Embryonic facial prominence (tissue), 1 donor: Measurements from ENCODE around the gene UQCRC2.
"Not testable (repeated sequence)": the region's sequence is repeated elsewhere in the genome, so short reads cannot be mapped to it uniquely, and the experiment has no call there.

Source experiments
- DNase-seq: peaks from one replicate; pipeline ENCODE4 v3.0.0-alpha.2; 2016; ENCODE audit errors: extremely low spot score

The UQCRC2 gene

DNA sequence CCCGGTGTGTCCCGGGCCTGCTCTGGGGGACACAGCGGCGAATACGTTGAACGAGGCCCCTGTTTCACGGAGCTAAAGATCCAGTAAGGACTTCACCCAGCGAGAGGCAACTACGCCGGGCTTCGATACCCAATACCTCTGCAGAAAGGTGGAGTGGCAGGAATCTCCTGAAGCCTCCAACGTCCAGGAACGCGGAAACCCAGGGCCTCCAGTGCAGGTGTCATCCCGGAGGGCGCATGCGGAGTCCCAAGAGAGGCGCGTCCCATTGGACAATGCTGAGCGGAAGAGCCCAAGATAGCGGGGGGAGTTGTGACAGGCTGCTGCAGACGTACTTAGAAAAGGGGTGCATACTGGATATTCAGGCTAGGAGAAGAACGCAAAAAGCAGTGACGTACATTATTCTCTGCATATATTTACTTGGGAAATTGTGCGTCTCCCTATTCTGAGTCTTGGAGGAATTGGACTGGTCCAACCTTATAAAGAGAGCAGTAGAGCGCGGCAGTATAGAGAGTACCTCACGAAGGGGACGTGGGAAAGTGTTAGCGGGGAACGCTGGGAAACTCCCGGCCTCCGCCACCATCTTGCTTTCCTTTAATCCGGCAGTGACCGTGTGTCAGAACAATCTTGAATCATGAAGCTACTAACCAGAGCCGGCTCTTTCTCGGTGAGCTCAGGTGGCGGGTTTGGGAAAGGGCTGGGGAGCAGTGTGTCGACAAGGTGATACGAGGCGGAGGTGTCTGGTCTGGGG is at the start of gene UQCRC2:
Gene UQCRC2 (plus strand): TSS at position 569 of the 748 bp plus-strand sequence. CDS start 63 bp downstream, at position 632.
- DNase-seq, result peak; percentile 93

DNA sequence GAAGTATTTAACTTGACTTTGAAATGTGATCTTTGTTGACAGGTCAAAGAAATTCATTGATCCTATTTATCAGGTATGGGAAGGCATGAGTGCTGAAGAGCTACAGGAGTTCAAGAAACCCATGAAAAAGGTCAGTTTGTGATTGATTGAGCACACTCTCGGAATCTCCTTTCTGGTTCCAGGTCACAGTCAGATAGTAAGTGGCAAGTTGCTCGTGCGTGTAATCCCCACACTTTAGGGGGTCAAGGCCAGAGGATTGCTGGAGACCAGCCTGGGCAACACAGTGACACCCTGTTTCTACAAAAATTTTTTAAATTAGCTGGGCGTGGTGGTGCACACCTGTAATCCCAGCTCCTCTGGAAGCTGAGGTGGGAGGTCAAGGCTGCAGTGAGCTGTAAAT is 20.5 kb upstream of the UQCRC2 start:
- not testable (repeated sequence) for DNase-seq

DNA sequence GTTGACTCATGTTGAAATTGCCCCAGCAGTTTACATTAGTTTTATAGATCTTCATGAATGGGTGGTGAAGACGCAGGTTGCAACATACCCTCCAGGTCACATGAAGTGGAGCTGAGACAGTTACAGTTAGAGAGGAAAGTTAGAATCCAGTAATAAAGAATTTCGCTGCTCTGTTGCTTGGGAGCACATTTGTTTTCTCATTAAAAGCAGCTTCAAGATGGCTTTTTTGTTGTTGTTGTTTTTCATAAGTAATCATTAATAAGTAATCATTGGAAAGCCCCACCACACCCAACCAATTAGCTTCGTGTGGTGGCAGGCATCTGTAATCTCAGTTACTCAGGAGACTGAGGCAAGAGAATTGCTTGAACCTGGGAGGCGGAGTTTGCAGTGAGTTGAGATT is 19.8 kb upstream of the UQCRC2 start:
- DNase-seq, result not testable (repeated sequence)

- not testable (repeated sequence) for DNase-seq
These were observed 19.4 kb upstream of the UQCRC2 start for GRCh38 chr16:21933790-21934189.

GRCh38 chr16:21936216-21936615 is 16.9 kb upstream of the UQCRC2 start:
- not testable (repeated sequence) for DNase-seq

DNA sequence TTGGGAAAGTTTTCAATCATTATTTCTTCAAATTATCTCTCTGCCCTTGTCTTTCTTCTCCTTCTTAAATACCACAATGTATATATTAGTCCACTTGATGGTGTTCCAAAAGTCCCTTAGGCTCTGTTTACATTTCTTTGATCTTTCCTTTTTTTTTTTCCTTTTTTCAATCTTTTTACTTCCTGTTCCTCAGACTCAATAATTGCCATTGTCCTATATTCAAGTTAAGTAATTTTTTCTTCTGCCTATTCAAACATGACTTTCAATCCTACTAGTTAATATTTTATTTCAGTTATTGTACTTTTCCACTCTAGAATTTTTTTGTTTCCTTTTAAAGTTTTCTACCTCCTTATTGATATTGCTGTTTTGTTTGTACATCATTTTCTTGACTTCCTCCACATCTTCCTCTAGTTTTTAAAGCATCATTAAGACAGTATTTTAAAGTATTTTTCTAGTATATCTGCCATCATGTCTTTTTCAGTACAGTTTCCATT is 15.8 kb upstream of the UQCRC2 start:
- no peak for DNase-seq

GRCh38 chr16:21940570-21940969 is 12.6 kb upstream of the UQCRC2 start:
- DNase-seq, result no peak

- DNase-seq, result no peak
These were observed 9.6 kb upstream of the UQCRC2 start for GRCh38 chr16:21943571-21943970.

DNA sequence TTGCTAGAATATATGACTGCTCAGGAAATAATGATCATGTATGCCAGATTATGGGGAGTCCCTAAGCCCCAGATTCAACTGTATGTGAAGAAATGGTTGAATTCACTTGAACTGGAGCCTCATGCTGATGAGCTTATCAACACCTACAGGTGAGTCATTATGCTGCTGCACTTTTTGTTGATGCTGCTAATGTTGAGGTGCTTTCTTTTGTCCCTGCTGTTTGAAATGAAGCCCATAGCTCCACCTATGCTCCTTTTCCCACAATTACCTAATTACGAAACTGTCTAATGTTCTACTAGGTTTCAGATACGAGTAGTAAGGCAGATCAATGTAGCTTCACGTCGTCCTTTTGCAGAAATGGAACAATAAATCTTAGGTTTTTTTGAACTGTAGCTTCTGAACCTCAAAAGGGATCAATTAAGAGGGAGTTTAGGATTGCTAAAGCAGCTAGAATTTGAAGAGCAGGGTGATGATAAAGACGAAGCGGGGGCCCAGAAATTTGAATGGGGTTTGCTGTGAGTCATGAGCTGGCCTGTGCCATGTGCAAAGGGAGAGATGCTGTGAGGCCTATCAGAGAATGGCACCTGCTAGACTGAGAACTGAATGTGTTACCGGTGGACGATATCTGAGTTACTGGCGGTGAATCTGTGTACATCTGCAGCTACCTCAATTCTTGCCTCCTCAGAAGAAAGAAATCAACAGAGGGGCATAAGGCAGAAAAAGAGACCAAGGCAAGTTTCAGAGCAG is 6.1 kb upstream of the UQCRC2 start:
- DNase-seq, result no peak

GRCh38 chr16:21949713-21950260 is 3.4 kb upstream of the UQCRC2 start:
- no peak for DNase-seq

- DNase-seq, result no peak
These were observed 2.2 kb upstream of the UQCRC2 start for GRCh38 chr16:21950782-21951521.

DNA sequence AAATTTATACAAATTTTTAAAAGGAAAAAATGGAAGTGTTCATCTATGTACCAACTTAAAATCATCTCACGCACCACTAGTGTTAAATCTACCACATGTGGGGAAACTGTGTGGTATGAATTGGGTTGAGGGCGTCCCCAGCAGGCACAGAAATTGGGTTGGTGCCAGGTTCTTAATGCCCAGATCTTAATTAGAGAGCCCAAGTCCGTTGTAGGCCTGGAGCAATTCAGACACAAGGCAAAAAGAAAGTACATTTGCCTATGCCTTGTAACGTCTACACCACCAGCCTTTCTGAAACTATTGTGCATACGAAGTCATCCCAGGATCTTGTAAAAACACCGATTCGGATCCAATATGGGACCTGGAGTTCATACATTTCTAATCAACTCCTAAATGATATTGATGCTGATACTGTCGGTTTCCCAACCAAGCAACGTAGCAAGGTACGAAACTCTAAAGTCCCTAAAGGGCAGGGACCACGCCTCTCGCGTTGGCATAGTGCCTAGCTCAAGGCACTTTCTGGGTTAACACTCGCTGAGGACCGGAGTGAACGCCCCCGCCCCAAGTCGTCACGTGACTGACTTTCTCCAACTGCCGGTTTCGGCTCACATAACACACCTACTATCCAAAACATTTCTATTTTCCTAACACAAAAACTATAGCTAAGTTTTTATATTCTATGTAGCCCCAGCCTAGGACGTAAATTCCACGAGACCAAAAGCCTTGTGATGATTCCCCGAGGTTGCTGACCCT is 945 bp upstream of the UQCRC2 start:
- DNase-seq, result peak; percentile 39

DNA sequence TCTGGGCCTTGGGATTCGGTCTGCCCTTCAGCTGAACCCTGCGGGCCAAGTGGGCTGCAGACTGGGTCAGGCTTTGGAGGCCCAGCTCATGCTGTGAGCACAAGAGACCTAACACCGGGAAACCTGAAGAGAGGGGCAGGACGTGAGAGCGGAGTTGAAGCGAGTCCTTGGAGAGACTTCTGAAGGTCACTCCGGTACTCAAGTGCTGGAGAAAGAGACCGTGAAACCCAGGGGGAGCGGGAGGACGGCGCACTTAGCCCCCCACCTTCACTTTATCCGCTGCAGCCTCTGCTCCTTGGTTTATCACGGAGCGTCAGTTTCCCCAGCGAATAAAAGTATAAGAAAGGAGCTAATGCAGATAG is 361 bp downstream of the UQCRC2 start:
- no peak for DNase-seq

GRCh38 chr16:21957714-21958346 is 4.7 kb downstream of the UQCRC2 start:
- DNase-seq, result no peak

- DNase-seq, result no peak
These were observed 5.9 kb downstream of the UQCRC2 start for GRCh38 chr16:21959050-21959449.

DNA sequence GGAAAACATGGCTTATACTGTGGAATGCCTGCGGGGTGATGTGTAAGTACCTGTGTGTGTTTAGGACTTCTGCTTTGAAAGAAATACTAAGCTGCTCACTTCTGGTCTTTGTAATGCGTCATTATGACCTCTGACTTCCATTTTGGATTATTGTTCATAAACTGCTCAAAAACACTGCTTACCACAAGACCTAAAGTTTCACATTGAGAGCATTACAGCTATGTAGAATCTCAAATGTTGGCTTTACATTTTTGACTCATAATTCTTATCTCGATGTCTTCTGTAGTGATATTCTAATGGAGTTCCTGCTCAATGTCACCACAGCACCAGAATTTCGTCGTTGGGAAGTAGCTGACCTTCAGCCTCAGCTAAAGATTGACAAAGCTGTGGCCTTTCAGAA is 9.3 kb downstream of the UQCRC2 start:
- DNase-seq, result no peak

DNA sequence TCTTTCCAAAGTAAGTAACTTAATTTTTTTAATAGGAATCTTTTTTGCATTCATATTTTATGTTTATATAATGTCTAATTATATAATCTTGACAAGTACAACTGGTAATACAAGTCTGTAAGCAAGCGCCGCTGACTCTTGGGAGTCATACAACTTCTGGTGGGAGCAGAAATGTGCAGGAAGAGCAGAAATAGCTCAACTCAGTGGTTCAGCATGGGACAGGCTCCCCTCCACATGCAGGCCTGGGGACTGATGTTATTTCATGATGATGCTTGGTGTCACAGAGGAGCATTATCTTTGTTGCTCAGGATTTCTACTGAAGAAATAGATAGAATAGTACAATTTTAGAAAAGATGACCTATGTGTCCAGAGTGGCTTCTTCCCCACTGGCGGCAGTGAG is 10.7 kb downstream of the UQCRC2 start:
- no peak for DNase-seq

DNA sequence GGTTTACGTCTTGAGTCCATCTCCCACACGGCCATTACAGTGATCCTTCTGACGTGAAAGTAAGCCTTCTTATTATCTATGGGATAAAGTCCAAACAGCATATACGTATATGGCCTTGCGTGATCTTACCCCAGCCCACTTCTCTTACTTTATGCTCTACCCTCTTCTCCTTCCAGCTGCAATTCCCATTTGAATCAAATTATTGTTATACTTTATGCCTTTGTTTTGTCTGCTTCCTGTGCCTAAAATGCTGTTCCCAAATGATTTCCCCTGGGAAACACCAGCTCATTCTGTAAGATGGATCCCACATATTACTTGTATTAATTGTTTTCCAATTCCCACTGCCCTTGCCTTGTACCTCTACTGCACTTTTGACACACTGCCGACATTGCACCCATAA is 11.2 kb downstream of the UQCRC2 start:
- DNase-seq, result no peak

GRCh38 chr16:21971856-21972255 is 18.7 kb downstream of the UQCRC2 start:
- no peak for DNase-seq

DNA sequence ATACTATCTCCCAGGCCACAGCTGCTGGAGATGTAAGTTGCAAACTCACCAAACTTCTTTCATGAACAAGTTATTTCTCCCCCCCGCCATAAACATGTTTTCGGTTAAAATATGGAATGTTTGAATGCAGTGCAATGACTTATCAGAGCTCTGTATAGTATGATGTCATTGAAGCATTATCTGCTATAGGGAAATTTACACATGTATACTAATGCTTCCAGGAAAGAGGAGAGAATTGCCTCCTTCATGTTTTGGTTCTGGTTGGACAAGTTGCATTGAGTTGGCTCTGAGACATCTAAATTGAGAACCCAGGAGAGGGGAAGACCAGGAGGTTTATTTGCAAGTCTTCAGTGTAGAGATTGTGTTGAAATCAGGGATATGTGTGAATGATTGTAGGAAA is 20.8 kb downstream of the UQCRC2 start:
- DNase-seq, result no peak

- DNase-seq, result no peak
These were observed 26.9 kb downstream of the UQCRC2 start for GRCh38 chr16:21980032-21980431.
